SHP77 treated with DMSO at 0.1 percent for 48 hours (cell line): ENCODE results near the gene PRKN.

Experiments used
- DNase-seq: peaks from one replicate; lab custom pipeline; 2025; lab: John Stamatoyannopoulos, UW

Gene PRKN

DNA sequence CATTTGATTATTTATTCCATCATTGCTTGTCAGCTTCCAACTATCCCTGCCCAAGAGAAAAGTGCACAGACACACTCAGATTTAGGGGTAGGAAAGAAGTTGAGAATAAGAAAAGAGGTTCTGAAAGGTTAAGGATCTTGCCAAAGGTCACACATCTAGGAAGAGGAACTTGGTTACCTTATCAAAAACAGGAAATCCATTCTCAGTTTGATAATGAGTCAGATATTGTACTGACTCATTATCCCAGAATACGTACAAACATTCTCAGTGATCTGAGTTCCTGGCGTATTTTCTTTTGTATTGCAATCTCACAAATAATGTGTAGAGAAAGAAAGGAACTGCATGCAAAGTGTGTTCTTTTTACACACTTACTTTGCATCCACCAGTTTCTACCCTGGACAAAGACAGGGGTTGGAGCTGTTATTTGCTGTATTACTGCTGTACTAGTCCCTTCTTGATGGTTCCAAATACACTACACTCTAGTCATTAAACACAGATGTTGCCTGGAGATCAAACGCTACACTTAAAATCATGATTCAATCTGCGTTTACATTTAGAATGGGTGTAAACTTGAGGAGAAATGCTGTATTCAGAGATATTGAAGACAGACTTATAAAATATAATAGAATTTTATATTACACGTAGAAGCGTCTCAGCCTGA is 545.7 kb downstream of the PRKN start:
- DNase-seq = no peak

DNA sequence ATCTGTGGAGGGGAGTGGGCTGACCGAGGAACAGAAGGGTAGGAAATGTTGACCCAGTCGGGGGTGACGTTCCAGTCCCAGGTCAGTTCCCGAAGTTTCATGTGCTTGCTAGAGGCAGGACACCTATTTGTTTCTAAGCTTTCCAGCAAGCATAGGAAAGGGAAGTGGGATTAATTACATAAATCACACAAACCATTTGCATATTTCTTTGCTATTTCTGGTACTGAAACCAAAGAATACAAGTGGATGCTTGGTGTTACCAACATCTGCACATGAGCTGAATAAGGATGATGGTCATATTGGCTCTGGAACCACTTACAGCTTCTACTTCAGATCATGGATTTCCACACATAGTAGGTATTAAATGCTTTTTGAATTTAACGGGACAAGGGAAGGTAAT is 546.5 kb downstream of the PRKN start:
- DNase-seq = no peak

DNA sequence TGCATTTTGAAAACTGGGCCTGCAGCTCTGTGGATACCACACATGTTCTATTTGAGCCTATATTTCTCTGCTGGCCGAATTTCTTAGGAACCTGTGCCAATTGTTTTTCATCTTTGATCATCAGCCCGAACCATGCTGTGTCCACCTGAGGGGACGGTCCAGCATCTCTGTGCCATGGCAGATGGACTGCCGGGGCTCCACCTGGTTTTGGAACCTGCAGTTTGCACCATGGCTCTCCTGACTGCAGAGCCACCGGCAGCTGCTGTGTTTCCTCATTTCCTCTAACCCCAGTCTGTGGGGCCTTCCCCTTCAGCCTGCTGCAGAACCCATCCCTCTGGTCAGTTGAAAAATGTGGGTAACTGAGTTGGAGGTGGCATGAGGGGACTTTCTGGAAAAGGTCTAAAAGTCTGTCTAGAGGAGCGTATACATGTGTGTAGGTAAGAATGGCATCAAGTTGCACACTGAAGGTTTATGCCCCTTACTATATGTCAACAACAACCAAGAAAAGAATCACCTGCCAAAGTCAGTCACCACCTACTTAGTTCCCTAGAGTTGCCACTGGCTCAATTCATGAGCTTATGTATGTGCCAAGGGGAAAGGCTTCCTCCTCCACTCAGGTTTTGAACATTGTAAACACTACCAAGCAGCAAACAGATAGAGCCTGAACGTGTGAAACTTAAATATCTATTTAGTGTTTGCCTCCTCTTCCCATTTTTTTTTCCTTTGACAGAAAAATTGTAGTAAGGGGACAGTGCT is 548.2 kb downstream of the PRKN start:
- no peak for DNase-seq

DNA sequence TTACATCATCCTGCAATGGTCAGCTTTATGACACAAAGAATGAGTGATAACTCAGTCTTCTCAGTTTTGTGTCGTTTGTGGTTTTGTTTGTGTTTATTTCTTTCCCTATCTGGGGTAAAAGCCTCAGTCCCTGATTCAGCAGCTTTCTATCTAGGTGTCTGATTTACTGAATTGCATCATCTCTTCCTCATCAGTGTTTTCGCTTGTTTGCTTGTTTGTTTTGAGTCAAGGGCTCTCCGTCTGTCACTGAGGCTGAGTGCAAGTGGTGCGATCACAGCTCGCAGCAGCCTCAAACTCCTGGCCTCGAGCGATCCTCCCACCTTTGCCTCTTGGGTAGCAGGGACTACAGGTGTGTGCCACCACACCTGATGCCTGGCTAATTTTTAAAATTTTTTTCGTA is 548.9 kb downstream of the PRKN start:
- DNase-seq = no peak

DNA sequence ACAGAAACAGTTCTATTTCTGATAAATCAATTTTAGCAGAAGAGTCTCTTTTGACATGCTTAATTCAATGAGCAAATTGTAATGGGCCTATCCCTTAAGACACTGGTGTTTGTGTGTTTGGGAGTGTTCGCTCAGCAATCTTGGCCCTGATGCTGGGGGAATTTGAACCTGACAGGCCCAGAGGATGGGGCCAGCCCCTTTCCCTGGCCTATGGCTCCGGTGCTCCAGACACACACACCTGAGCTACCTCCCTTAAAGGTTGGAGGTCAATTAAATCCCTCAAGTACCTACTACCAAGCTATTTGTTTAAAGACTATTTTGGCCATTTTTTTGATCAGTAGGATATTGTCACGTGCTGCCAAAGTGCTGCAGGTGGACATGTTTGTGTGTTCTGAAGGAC is 549.3 kb downstream of the PRKN start:
- DNase-seq = peak; percentile 45

DNA sequence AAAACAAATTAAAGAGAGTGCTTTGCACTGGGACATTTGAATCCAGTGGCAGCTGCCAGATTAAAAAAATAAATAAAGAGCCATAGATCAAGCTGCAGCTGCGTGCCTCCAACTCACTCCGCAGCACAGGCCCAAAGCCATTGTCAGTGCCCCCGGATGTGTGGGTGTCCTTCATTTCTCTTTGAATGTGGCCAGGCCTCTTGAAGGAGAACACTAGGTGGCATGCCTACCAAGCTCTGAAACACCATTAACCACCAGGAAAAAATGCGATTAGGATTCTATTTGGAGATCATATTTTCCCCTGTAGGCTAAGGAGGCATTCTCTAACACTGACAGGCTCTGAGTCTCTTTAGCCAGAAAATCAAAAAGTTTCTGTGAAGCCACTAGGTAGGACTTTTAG is 549.8 kb downstream of the PRKN start:
- DNase-seq = peak; percentile 77

DNA sequence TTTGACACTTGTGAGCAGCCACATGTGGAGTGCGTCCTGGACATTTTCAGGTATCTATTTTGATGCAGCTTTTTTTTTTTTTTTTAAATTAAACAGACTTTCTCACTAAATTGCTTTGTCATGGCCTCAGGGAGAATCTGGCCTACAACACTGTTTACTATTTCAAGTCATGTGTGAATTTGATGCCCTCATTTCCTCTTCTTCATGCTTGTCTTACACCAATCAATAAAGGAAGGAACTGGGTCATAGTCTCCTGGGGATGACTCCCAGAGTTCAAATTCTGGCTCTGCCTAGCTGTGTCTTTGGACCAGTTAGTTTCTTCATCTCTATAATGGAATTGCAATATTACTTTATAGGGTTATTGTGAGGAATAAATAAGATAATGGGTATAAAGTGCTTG is 554.1 kb downstream of the PRKN start:
- no peak for DNase-seq

DNA sequence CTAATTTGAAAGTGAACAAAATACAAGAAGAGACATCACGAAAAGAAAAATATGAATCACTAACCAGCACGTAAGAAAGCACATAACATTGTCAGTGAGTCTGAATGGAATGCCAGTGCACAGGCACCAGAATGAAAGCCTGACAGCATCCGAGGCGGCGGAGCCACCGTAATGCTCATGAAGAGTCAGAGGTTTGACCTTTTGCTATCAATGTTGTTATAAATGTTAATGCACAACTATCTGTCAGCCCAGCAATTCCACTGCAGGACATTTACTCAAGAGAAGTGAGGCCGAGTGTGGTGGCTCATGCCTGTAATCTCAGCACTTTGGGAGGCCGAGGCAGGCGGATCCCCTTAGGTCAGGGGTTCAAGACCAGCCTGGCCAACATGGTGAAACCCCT is 562.1 kb downstream of the PRKN start:
- no peak for DNase-seq

DNA sequence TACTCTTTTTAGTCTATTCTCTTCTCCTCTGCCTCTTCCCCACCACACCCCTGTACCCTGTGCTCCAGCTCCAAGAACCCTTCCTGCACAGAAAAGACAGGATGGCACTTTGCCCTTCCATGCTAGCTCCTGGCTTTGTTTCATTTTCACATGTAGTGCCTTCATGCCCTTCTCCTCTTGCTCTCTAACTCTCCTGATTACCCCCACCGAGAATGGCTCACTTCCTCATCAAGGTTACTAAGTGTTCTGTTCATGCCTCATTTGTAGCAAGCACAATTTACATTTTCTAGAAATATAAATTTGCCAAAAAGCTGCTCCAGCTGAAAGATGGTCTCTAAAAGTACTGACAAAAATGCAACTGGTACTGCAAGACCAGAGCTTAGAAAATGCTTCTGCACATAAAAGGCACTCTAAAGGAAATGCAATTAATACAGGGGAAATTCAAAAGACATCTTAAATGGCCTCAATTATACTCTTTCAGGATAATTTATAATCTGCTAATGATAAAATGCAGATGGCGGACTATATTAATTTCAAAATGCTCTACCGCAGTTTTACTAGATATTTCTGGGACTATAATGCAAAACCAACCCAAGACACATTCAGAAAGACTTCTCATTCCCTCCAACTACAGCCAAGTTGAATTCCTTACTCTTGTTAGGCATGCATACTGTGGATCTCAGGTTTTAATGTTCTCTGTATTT is 570.2 kb downstream of the PRKN start:
- no peak for DNase-seq

DNA sequence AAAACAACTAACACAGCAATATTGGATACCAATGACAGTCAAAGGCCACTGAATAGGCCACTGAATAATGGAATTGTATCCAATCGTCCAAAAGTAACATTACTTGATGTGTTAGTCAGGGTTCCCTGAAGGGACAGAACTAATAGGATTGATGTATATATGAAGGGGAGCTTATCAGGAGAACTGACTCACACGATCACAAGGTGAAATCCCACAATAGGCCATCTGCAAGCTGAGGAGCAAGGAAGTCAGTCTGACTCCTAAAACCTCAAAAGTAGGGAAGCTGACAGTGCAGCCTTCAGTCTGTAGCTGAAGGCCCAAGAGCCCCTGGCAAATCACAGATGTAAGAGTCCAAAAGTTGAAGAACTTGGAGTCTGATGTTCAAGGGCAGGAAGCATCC is 571.4 kb downstream of the PRKN start:
- DNase-seq = no peak

DNA sequence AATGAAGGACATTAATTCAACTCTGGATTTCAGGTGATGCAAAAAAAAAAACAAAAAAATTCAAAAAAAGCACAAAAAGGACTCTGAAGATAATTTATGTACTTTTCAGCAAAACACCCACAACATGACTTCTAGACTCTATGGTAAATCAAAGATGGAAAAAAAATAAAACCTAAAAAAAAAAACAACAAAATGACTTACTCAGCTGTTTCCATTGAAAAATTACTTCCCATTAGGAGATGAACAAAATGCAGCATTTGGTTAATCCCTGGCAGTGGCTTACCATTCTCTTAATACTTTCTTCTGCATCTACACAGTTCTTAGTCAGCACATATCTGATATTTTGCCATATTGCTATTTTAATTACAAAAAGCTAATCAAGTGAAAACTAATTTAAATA is 572.6 kb downstream of the PRKN start:
- no peak for DNase-seq

DNA sequence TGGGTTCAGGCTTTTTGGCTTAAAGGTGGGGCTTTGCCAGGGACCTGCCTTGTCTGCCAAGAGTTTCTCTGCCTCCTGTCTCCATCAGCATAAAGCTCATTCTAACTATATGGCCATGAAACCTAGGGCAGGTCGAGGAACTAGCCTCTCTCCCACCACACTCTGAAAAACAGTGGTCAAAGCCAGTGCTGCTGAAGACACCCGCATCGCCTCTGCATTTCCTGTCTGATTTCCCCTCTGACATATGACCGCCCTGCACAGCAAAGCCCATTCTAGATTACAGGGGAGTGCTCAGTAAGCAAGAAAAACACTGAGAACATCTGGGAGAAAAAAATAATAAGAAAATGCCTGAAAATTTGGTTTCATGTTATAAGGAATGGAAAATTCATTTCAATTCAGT is 573.6 kb downstream of the PRKN start:
- no peak for DNase-seq

DNA sequence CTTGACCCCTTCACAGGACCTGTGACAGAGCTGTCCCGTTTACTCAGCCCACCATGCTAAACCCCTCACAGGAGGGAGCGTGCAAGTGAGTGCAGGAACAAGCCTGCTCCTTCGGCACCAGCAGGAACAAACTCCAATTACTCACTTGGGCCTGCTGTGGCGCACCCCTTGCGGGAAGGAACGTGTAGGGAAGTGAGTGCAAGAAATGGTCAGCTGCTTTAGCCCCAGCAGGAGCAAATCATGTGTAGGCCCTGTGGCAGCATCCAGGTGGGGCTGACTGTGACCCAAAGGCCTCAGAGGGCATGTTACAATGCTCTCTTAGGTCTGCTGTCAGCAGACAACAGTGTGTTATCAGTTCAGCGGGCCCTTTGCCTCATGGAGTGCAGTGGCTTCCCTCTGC is 574.4 kb downstream of the PRKN start:
- DNase-seq = no peak

DNA sequence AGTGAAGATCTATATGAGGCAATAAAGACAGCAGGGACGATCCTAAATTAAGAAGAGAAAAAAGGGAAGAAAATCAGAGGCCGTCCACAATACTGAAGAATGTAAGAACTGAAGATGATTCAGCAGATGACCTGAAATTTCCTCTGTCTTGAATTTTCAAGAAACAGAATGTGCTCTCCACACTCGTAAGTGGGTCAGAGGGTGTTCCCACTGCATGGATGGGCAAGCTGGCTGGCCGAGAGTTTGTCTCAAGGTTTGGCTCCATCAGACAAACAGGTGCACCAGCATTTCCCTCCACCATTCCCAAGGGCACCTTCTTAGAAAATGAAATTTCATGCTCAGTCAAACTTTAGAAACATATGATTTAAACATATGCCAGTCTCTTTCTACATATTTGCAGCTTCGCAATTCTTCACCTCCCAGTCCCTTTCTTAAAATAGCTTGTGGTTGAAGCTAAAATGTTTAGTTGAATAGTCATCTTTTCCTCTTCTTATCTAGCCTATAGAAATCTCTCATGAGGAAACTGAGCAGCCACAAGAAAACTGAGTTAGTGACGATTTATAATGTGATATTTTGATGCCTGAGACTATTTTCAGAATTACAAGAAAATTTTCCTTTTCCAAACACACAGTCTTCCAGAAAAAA is 576.4 kb downstream of the PRKN start:
- DNase-seq = no peak

DNA sequence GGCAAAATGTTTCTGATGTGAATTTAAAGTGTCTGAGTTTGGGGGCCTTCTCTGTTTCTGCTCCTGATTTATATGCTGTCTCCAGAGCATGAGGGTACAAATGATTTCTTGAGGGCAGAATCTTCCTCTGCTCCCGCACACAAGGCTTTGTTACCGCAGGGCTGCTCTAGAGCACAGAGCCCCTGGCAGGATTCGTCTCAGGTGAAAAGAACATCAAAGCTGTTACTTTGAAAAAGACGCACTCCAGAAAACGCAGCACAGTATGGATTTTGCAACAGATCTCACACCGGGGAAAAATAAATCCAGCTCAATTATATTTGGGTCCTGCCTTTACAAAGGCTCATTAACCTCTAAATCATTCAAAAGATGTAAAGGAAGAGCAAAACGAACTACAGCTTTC is 577.3 kb downstream of the PRKN start:
- DNase-seq = no peak

DNA sequence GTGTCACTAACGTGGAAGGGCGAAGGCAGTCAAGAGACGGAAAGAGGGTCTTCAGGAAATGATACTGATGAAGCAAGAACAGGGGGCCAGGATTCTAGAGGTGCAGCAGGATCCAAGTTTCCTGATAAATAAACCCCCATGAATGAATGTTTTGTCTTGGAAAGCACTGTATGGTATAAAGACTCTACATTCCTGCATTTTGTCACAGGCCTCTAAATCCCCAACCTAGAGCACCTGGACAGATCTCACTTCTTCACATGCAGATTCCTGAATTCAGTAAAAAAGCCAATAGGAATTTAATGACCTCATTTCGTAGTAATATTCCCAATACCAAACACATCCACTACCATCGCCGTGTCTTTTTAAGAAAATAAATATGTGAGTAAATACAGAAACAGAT is 577.8 kb downstream of the PRKN start:
- no peak for DNase-seq

DNA sequence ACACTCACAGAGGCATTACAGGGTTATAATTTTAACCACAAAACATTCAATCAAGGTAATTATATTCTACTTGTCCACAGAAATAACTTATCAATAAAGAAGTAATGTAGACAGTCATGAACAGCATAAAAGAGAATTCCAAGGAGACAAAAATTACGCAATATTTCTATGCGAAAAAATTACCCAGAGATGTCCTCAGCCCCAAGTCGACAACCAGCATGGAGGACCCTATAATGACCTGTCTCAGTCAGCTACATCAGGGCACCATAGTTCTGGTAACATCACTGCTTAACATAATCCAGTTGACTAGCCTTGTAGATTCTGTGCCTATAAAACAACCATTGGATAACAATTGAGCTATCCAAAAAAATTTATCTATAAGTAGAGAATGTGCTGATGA is 579.8 kb downstream of the PRKN start:
- DNase-seq = no peak

DNA sequence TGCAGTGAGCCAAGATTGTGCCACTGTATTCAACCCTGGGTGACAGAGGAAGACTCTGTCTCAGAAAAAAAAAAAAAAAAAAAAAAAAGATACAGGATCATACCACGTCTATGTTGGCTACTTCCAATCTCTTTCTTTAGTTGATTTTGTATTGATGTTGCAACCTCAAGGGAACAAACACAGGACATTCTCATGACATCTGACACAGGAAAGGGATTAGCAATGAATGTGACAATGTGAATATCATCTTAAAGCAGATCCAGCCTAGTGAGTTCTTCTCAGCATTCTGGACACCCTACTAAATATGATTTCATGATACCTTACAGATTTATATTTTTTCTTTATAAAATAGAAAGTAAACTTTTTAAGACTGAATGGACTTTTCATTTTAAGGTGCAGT is 580.3 kb downstream of the PRKN start:
- DNase-seq = no peak

DNA sequence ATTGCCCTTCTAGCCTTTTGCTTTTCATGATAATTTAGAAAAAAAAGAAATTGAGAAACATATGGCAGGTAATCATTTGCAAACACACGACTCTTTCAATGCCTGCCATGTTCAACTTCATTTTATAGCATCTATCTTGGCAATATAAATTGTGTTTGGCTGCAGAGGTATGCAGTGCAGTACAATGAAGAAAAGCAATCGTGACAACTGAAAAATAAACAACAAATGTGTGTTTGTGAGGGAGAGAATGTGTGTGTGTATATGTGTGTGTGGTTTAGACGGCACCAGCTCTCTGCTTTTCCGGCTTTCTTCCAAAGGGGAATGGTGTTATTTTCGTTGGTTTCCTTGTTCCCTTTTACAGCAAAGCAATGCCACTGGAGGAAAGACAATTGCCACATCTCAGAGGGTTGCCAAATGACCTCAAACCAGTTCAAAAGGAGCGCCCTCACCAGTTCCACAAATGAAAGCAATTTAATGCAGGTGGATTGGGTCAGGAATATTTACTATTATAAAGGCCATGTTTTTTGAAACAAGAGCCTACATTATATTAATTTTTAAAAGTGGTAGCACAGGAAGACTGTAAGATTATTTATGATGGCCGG is 587.2 kb downstream of the PRKN start:
- DNase-seq = no peak

DNA sequence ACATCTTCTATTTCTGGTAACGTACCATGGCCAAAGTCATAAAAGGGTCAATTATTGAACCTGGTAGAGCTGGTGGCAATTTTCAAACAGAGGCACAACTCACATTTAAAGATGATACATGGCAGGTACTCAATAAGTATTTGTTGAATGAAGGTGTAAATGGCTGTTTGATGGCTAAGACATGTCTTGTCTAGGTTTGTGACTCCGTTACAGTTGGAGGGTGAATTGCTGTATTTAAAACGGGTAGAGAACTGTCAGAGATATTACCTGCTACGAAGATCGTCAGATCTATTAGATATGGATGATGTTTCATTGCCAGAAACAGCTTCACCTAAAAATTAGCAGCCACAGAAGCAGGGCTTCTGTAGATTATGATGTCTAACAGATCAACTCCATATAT is 601.9 kb downstream of the PRKN start:
- DNase-seq = no peak

DNA sequence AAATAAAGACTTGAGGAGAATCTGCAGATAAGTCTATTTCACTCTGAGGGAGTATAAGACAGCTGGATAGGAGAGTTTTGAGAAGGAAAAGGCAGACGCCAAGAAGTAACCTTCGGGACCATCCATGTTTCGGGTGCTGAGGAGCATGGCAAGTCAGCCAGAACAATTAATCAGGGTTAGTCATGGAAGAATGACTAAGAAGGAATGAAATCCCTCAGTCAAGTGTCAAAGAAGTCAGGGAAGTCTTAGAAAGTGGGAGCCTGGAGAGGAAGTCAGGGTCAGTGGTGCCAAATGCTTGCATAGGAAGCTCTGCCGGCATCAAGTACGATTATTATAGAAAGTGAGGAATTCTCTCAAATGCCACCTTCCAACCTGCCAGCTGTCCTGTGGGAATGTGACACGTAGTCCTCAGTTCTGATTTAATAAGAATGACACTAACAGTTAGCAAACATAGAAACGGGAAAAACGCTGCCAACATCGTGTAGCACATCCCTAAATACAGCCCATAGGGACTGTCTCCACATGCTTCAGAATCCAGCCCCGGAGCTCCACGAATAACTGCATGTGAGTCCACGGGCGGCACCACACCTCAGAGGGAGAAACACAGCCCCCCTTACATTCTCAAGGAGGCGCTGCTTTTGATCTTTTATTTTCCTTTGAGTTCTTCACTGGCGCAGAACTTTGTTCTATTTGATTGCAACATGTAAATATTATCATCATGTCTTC is 602.7 kb downstream of the PRKN start:
- no peak for DNase-seq

DNA sequence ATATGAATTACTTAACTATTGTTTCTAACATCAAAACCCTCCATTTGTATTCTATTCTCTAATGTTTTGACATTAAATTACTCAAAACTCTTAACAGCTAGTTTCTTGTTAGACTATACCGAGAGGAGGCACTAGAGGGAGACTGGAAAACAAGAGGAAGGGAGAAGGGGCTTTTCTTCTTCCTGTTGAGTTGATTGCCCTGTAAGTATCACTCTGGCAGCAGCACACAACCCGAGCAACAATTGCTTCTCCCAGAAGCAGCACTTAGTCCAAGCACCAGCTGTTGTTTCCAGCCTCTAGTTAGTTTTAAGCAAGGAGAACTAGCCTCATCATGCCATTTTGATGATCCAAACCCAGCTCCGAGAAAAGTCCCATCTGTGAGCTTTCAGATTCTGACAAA is 603.8 kb downstream of the PRKN start:
- DNase-seq = peak; percentile 28
